HG03097 (cell line): ENCODE measurements around the gene AK9.

Experiments used
- ATAC-seq: cut with Tn5 transposase; IDR thresholded peaks from one replicate; pipeline ENCODE4 v1.9.1; 2021; ENCODE audit not compliant: unreplicated experiment, low FRiP score

Gene AK9

GRCh38 chr6:109485266-109485935, 205.6 kb downstream of the AK9 start:
- no peak for ATAC-seq

GRCh38 chr6:109484122-109484521, 206.9 kb downstream of the AK9 start:
- ATAC-seq = no peak

- no peak for ATAC-seq
Observed at GRCh38 chr6:109483735-109484057, 207.3 kb downstream of the AK9 start.

- peak; percentile 77 for ATAC-seq
Observed at GRCh38 chr6:109482905-109483734, 207.9 kb downstream of the AK9 start, which contains the start of gene ZBTB24. ZBTB24 (minus strand) TSS chr6:109483219; CDS start chr6:109482026, 1,193 bp downstream.

DNA sequence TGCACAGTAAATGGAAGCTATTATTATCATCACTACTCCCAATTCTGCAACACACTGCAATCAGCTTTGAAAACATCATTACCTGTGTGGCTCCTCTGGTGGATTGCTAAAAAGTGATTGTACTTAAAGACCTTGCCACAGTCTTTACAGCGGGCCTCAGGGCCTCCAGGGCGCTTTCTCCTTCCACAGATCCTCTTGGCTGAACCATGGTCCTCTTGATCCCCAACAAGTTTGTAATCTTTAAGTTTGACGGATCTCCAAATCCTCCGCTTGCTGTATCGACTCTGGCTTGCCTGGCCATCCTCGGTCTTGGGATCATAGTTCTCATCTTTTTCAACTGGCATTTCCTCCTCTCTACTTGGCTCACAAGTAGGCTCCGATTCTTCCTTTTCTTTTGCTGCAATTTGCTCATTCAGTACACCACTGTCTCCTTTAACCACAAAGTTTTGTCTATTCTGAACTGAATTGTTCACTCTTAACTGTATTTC, 210.0 kb downstream of the AK9 start:
- ATAC-seq = no peak

DNA sequence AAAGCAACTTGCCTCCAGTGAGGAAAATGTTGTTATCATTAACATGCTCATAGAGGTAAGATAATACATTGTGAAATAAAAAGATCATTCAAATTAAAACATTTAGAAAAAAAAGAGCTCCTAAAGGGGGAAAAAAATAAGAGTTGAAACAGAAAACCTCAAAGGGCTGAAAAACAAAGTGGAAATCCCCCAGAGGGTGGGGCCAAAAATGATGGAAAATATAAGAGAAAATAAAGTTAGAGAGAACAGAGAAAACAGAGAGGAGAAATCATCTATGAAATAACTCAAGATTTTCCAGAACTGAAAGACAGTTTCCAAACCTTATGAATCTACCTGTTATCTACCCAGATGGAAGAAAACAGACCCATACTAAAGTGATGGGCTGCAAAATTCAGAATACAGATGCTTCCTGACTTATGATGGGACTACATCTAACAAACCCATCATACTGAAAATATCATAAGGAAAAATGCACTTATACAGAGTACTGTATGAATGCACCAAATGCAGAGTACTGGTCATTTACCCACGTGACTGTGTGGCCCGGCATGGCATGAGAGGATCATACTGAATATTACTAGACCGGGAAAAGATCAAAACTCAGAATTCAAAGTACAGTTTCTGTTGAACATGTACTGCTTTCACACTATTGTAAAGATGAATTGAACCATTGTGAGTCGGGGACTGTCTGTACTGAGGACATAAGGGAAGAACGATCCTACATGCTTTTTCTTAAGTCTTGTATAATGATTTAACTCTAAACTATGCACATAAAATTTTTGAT, 212.0 kb downstream of the AK9 start:
- no peak for ATAC-seq

- ATAC-seq = no peak
Observed at GRCh38 chr6:109478222-109478805, 212.7 kb downstream of the AK9 start.

- peak; percentile 49 for ATAC-seq
Observed at GRCh38 chr6:109477725-109478124, 213.3 kb downstream of the AK9 start.

DNA sequence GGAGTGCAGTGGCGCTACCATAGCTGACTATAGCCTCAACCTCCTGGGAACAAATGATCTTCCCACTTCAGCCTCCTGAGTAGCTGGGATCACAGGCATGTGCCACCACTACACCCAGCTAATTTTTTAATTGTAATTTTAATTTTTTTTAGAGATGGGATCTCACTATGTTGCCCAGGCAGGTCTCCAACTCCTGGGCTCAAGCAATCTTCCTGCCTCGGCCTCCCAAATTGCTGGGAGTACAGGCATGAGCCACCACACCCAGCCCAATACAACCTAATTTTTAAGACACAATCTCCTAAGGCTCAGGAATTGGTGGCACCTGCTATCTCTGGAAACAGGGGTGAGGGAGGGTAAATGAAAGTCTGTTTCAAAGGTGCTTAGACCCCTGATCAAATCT, 213.8 kb downstream of the AK9 start:
- no peak for ATAC-seq

DNA sequence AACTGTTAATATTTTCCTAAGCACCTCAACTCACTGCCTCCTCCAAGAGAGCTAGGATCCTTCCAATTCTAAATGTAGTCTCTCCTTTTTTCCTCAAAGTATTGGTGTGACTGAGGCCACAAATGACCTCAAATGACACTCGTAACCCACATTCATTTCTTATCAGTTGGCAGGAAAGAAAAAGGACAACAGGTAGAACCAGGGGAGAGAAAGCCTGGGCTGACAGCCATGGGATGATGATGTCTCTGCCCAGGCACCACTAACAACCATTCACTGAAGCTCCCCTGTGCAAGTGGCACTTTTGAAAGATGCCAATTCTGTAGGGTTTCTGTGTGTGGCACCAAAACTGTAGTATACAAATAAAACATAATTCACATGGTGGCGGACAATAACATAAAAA, 215.4 kb downstream of the AK9 start:
- ATAC-seq = no peak

- ATAC-seq = no peak
Observed at GRCh38 chr6:109474995-109475394, 216.0 kb downstream of the AK9 start.

- no peak for ATAC-seq
Observed at GRCh38 chr6:109473120-109473519, 217.9 kb downstream of the AK9 start.

DNA sequence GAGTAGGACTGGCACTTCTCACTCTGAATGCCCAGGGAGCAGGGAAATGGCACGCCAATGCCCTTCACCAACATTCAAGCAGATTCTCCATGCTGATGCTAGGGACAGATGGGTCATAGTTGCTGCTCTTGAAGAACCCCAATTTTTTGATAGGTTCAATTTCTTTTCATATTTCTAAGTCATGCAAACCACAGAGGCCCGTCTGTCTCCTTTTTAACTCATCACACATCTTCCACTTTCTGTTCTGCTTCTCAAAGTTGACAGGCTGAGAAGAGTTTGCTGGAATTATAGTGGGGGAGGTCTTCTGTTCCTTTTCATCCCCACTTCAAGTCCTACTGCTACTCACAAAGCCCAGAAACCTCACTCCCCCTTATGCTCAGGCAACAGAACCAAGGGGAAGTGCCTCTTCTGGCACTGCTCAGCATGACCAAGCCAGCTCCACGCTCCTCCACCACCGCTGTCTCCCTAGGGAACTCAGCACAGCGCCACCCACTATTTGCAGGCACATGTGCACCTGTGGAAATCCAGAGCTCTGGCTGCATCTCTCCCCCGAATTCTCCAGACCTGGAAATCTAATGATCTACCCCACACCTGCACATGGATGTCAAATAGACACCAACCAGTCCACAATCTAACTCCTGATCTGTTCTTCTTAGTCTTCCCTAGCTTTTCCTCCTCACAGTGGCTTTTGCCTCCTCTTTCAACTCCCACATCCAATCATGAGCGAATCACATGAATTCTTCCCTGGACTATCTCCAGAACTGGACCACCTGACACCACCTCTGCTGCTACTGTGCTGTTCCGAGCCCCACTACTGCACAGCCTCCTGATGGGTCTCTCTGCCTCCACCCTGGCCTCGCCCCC, 218.6 kb downstream of the AK9 start:
- ATAC-seq = no peak

DNA sequence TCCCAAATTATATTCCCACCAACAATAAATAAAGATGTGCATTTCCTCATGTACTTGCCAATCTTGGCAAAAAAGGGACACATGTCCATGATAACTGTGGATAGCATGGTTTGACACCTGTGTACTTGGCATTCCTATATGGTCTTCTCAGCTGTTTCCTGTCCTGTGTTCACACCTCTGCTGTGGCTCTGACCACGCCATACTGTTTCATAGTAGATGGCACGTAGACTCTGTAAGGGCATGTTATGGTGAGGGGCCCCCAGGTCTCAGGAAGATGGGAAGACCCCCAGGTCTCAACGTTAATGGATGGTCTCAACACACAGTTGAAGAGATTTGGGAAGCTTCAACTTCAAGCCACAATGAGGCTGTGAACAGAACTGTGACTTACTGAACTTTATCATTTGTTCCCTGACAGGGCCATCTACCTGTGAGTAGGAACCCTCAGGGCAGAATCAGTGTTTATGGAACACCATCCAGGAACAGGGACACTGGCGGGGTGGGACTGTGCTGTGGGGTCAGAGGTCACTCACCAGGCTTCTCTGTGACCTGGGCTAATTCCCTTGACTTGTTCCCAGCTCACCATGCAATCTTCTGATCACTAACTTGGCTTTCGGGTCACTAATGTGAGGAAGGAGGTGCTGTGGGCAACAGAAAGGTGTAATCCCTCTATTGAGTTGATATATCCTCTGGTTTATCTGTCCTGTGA, 219.7 kb downstream of the AK9 start:
- ATAC-seq = no peak

DNA sequence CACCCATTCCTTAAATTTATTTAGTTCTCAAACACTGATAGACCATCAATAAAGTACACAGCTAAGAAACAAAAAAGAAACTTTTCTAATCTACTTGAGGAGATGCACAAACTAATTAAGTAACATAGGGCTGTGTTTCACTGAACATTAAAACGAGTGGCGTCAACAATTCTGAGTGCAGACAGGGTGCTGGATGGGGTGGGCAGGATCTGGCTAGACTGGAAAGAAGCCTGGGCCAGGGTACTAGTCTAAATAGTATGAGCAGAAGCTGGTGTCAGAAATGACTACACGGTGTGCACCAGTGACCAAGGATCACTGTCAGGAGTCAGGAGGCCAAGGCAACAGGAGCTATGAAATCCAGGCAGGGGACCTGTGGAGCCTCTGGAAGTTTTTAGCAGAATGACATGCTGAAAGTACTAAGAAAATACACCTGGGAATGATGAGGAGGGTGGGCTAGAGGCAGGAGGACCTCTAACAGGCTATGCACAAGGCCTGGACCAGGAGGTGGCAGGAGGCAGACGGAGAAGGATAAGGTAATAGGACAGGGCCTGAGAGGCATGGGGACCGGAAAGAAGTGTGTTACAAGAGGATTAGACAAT, 221.3 kb downstream of the AK9 start:
- no peak for ATAC-seq

DNA sequence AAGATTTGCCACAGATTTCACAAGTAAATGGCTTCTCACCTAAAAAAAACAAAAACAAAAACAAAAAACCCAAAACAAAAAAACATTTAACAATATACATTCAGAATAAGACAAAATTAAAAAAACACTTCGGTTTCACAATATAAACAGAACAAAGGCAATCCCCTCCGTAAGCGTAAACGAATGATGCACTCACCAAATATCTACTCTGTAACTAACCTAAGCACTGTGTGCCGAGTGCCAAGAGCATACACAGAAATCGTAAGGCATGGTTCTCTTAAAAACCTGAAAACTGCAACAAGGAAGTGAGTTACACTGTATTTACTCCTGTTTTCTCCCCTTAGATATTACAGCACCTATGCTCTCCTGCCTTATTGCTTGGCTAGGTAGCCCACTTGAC, 223.3 kb downstream of the AK9 start:
- ATAC-seq = no peak

GRCh38 chr6:109466212-109466923, 224.6 kb downstream of the AK9 start:
- no peak for ATAC-seq

DNA sequence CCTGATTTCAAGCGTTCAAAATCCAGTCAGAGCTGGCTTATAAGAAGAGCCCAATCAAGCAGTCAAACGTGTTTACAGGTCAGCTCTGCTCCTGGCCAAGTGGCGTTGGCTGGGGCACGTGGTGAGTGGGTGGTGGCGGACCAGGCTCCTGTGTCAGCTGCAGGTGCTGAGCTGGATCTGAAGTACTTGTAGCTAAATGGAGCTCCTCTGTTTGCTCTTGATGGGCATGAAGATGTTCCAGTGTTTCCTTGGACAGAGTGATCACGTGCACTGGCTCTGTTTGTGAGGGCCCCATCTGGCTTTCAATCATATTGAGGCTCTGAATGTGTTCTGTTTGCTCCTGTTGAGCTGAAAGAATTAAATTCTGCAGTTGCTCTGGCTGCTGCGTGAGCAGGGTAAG, 225.2 kb downstream of the AK9 start:
- no peak for ATAC-seq
